Common myeloid progenitor, CD34-positive (primary cell): Measurements from ENCODE around the gene FBLN1.

ENCODE experiments used
- CTCF ChIA-PET: fragments of 350-600 bp; sonication (Branson Sonifier 250); formaldehyde crosslinking; loops from one replicate; lab custom pipeline; 2021; ENCODE audit warnings: antibody characterized with exemption; lab: Charles Lee
- POLR2A ChIA-PET: fragments of 350-600 bp; sonication (Branson Sonifier 250); formaldehyde crosslinking; loops from one replicate; lab custom pipeline; 2021; ENCODE audit warnings: antibody characterized with exemption; lab: Charles Lee
- DNase-seq, 3 donors: peaks; one replicate each; pipeline versions ENCODE4 v3.0.0 to v3.0.0-alpha.2; 2013
- H3K27ac ChIP-seq, 2 experiments: 1 replicate in 1 of 2; 2 replicates in 1 of 2; pipeline ENCODE4 v1.7.0; 2013; ENCODE audit warnings: inconsistent platforms in 2 of 2, low read length in 2 of 2, mild to moderate bottlenecking in 2 of 2, low read depth in 1 of 2, moderate library complexity in 1 of 2; ENCODE audit not compliant: severe bottlenecking in 2 of 2, insufficient read depth in 1 of 2, poor library complexity in 1 of 2
- H3K27me3 ChIP-seq, 5 experiments: replicated peaks in 2 of 5; 1 replicate in 3 of 5; 2 replicates in 2 of 5; pipeline versions ENCODE4 v1.6.1 to v1.7.0; 2013; ENCODE audit warnings: low read length in 4 of 5, mild to moderate bottlenecking in 2 of 5, moderate library complexity in 2 of 5, inconsistent platforms in 1 of 5; ENCODE audit not compliant: insufficient read depth in 5 of 5, control insufficient read depth in 4 of 5
- H3K36me3 ChIP-seq, 4 experiments: 1 replicate in 2 of 4; 2 replicates in 2 of 4; pipeline versions ENCODE4 v1.6.1 to v1.7.0; 2013; ENCODE audit warnings: low read length in 3 of 4, control low read depth in 1 of 4, mild to moderate bottlenecking in 1 of 4; ENCODE audit not compliant: control insufficient read depth in 4 of 4, insufficient read depth in 4 of 4
- H3K4me1 ChIP-seq, 4 experiments: 1 replicate in 3 of 4; 2 replicates in 1 of 4; pipeline versions ENCODE4 v1.6.1 to v1.7.1; 2013; ENCODE audit warnings: low read length in 3 of 4, mild to moderate bottlenecking in 3 of 4, control low read depth in 1 of 4, inconsistent platforms in 1 of 4, moderate library complexity in 1 of 4; ENCODE audit not compliant: control insufficient read depth in 4 of 4, insufficient read depth in 4 of 4; ENCODE audit errors: control extremely low read depth in 1 of 4
- H3K4me3 ChIP-seq, 7 experiments: 1 replicate in 4 of 7; 2 replicates in 3 of 7; pipeline versions ENCODE4 v1.5.1 to v1.7.0; 2013; ENCODE audit warnings: mild to moderate bottlenecking in 7 of 7, low read length in 6 of 7, moderate library complexity in 6 of 7, inconsistent platforms in 2 of 7, low read depth in 2 of 7, control low read depth in 1 of 7; ENCODE audit not compliant: insufficient read depth in 4 of 7, control insufficient read depth in 1 of 7; ENCODE audit errors: extremely low read depth in 1 of 7
- H3K9me3 ChIP-seq, 5 experiments: 1 replicate in 4 of 5; 2 replicates in 1 of 5; pipeline versions ENCODE4 v1.6.1 to v1.7.1; 2013; ENCODE audit warnings: low read length in 4 of 5, mild to moderate bottlenecking in 2 of 5, inconsistent platforms in 1 of 5, low read depth in 1 of 5, moderate library complexity in 1 of 5; ENCODE audit not compliant: control insufficient read depth in 4 of 5, insufficient read depth in 2 of 5; ENCODE audit errors: control extremely low read depth in 1 of 5
- WGBS: methylation state at CpG from one replicate; pipeline ENCODE4 v1.1.5; 2013; ENCODE audit not compliant: insufficient coverage; 5-methylcytosine and 5-hydroxymethylcytosine counted together

Gene FBLN1

GRCh38 chr22:45578524-45579147 lies 76.0 kb downstream of the FBLN1 start:
- H3K27ac ChIP-seq, result no peak overlapping the region
- H3K4me1 ChIP-seq, result peaks cover 0 to 23% (median 6%) of the 10 kb centered on the region in 4 experiments
- peaks cover 0 to 34% (median 5%) of the 10 kb centered on the region in 5 experiments for H3K27me3 ChIP-seq
- DNase-seq, result no peak
- CTCF ChIA-PET, result interaction anchor here (0.7 to 2.2 kb wide), 14 partner anchors 19 to 405 kb away, joined by 3 to 17 read pairs (median 3); no protein-coding TSS in a partner anchor
- POLR2A ChIA-PET, result no interaction called here
- no peak overlapping the region for H3K4me3 ChIP-seq
- H3K36me3 ChIP-seq, result no peaks in the 10 kb centered on the region
- 83% methylated on average over 7 of the region's 7 CpGs for WGBS
- no peaks in the 10 kb centered on the region for H3K9me3 ChIP-seq

GRCh38 chr22:45579306-45579705 lies 76.6 kb downstream of the FBLN1 start:
- 94% methylated on average over 13 of the region's 13 CpGs for WGBS
- CTCF ChIA-PET, result interaction anchor here (1.2 to 1.5 kb wide), 5 partner anchors 60 to 266 kb away, joined by 3 to 5 read pairs (median 3); no protein-coding TSS in a partner anchor

GRCh38 chr22:45579806-45580725 lies 77.4 kb downstream of the FBLN1 start:
- H3K36me3 ChIP-seq, result no peaks in the 10 kb centered on the region
- whole genome bisulfite sequencing, result 92% methylated on average over 25 of the region's 29 CpGs
- no peaks in the 10 kb centered on the region for H3K9me3 ChIP-seq
- peaks cover 0 to 30% (median 6%) of the 10 kb centered on the region in 4 experiments for H3K4me1 ChIP-seq
- ChIA-PET POLR2A (no interaction called here), CTCF (interaction anchor here (0.8 to 1.4 kb wide), 4 partner anchors 17 to 67 kb away, joined by 3 to 5 read pairs (median 4); no protein-coding TSS in a partner anchor)
- H3K4me3 ChIP-seq, result no peak overlapping the region
- no peak for DNase-seq
- H3K27me3 ChIP-seq, result peaks cover 0 to 29% (median 5%) of the 10 kb centered on the region in 5 experiments
- no peak overlapping the region for H3K27ac ChIP-seq

More at GRCh38 chr22:45579306-45579705, 76.6 kb downstream of the FBLN1 start:
- peaks cover 0 to 29% (median 6%) of the 10 kb centered on the region in 4 experiments for H3K4me1 ChIP-seq
- no peak overlapping the region for H3K27ac ChIP-seq
- no peak for DNase-seq
- H3K9me3 ChIP-seq, result no peaks in the 10 kb centered on the region
- no peaks in the 10 kb centered on the region for H3K36me3 ChIP-seq
- peaks cover 0 to 31% (median 5%) of the 10 kb centered on the region in 5 experiments for H3K27me3 ChIP-seq
- H3K4me3 ChIP-seq, result no peak overlapping the region
- POLR2A ChIA-PET, result no interaction called here

GRCh38 chr22:45580726-45581381 lies 78.2 kb downstream of the FBLN1 start:
- Histone ChIP-seq H3K27me3 (peaks cover 0 to 29% (median 5%) of the 10 kb centered on the region in 5 experiments), H3K27ac (no peak overlapping the region), H3K4me1 (peaks cover 0 to 30% (median 6%) of the 10 kb centered on the region in 4 experiments), H3K9me3 (no peaks in the 10 kb centered on the region), H3K36me3 (no peaks in the 10 kb centered on the region), H3K4me3 (no peak overlapping the region)
- DNase-seq, result peak in 2 of 3 donors; percentile 58 to 62
- 84% methylated on average over 21 of the region's 26 CpGs for whole genome bisulfite sequencing
- CTCF ChIA-PET, result interaction anchor here (1.4 kb wide), 1 partner anchor 25 kb away, joined by 5 read pairs; no protein-coding TSS in a partner anchor
- POLR2A ChIA-PET, result interaction anchor here (0.6 kb wide), 1 partner anchor 282 kb away, joined by 3 read pairs; no protein-coding TSS in a partner anchor

GRCh38 chr22:45581549-45582080 lies 78.9 kb downstream of the FBLN1 start:
- Histone ChIP-seq H3K9me3 (no peaks in the 10 kb centered on the region), H3K4me3 (no peak overlapping the region), H3K4me1 (peaks cover 0 to 30% (median 6%) of the 10 kb centered on the region in 4 experiments), H3K36me3 (no peaks in the 10 kb centered on the region), H3K27ac (no peak overlapping the region), H3K27me3 (peaks cover 0 to 25% (median 5%) of the 10 kb centered on the region in 5 experiments)
- CTCF ChIA-PET, result interaction anchor here (1.4 kb wide), 1 partner anchor 24 kb away, joined by 5 read pairs; no protein-coding TSS in a partner anchor
- POLR2A ChIA-PET, result no interaction called here
- 97% methylated on average over 16 of the region's 16 CpGs for WGBS
- no peak for DNase-seq

- H3K9me3 ChIP-seq, result no peaks in the 10 kb centered on the region
- WGBS, result 85% methylated on average over 13 of the region's 15 CpGs
- H3K27me3 ChIP-seq, result peaks cover 0 to 17% (median 5%) of the 10 kb centered on the region in 5 experiments
- no peak overlapping the region for H3K27ac ChIP-seq
- POLR2A ChIA-PET, result no interaction called here
- H3K4me1 ChIP-seq, result peaks cover 0 to 30% (median 6%) of the 10 kb centered on the region in 4 experiments
- H3K36me3 ChIP-seq, result no peaks in the 10 kb centered on the region
- no peak for DNase-seq
- CTCF ChIA-PET, result interaction anchor here (1.4 kb wide), 2 partner anchors 23 to 250 kb away, joined by 5 to 6 read pairs; no protein-coding TSS in a partner anchor
- H3K4me3 ChIP-seq, result no peak overlapping the region
These were observed 79.7 kb downstream of the FBLN1 start for GRCh38 chr22:45582236-45582954.
